GM12878 (cell line): ENCODE measurements around the gene PPP1R15A. TPM values are rescaled to one million over a fixed set of nuclear protein-coding genes. Genes with fewer than 3 reads are reported as not detected.

ENCODE experiments used
- ATAC-seq: fragments of 200-7000 bp; cut with Tn5 transposase; 3 replicates; pipeline ENCODE4 v1.9.1; 2020; ENCODE audit warnings: mild to moderate bottlenecking, moderate library complexity
- BruUV-seq: library from RNA; stranded (reverse); fragments of 400-500 nt; replicated peaks from 2 replicates; lab custom pipeline; 2021; lab: Mats Ljungman, UMichigan
- CTCF ChIA-PET: fragments of 300-600 bp; sonication (Branson Sonifier 250); formaldehyde crosslinking; extraction: SDS; loops from one replicate; lab custom pipeline; 2021; ENCODE audit warnings: inconsistent platforms; lab: Yijun Ruan, JAX
- POLR2A ChIA-PET: fragments of 350-600 bp; formaldehyde crosslinking; extraction: SDS; loops from one replicate; lab custom pipeline; 2021; ENCODE audit warnings: inconsistent platforms; lab: Charles Lee
- RAD21 ChIA-PET: fragments of 300-600 bp; sonication (Branson Sonifier 250); formaldehyde crosslinking; loops from one replicate; lab custom pipeline; 2023; ENCODE audit warnings: antibody characterized with exemption; ENCODE audit not compliant: unreplicated experiment; lab: Charles Lee
- SMC1A ChIA-PET: fragments of 300-600 bp; sonication (Branson Sonifier 250); formaldehyde crosslinking; loops from one replicate; lab custom pipeline; 2023; ENCODE audit not compliant: unreplicated experiment, uncharacterized antibody; lab: Charles Lee
- DNase-seq: peaks from one replicate; pipeline ENCODE4 v3.0.0-alpha.2; 2011; ENCODE audit warnings: low read depth, low spot score
- FAIRE-seq: peaks from 3 replicates; lab custom pipeline; 2011; peaks lifted over from hg19 to GRCh38; lab: Jason Lieb, UNC
- H2AFZ ChIP-seq: 2 replicates; pipeline ENCODE4 v1.6.0; 2011; ENCODE audit warnings: low read depth, low read length, control low read depth; ENCODE audit not compliant: control insufficient read depth
- H3K27ac ChIP-seq: 2 replicates; pipeline ENCODE4 v1.5.1; 2011; ENCODE audit warnings: control low read depth; ENCODE audit not compliant: control insufficient read depth, insufficient read depth
- H3K27me3 ChIP-seq, 2 experiments: replicated peaks in 1 of 2; 2 replicates each; pipeline versions ENCODE4 v1.6.0 to v1.6.1; 2011; ENCODE audit warnings: low read length in 1 of 2; ENCODE audit not compliant: control insufficient read depth in 2 of 2, insufficient read depth in 2 of 2
- H3K36me3 ChIP-seq, 2 experiments: 2 replicates each; pipeline ENCODE4 v1.5.1; 2011; ENCODE audit warnings: low read length in 1 of 2; ENCODE audit not compliant: control insufficient read depth in 2 of 2, insufficient read depth in 2 of 2
- H3K4me1 ChIP-seq: 2 replicates; pipeline ENCODE4 v1.6.1; 2011; ENCODE audit warnings: mild to moderate bottlenecking, low read length, moderate library complexity, mixed read lengths; ENCODE audit not compliant: control insufficient read depth, insufficient read depth
- H3K4me2 ChIP-seq: 2 replicates; pipeline ENCODE4 v1.6.0; 2011; ENCODE audit warnings: control low read depth; ENCODE audit not compliant: control insufficient read depth, insufficient read depth
- H3K4me3 ChIP-seq: fragments of 200-600 bp; sonication (generic); 2 replicates; pipeline ENCODE4 v1.5.1; 2016
- H3K79me2 ChIP-seq: 2 replicates; pipeline ENCODE4 v1.6.0; 2011; ENCODE audit warnings: low read length; ENCODE audit not compliant: control insufficient read depth, insufficient read depth
- H3K9ac ChIP-seq: 2 replicates; pipeline ENCODE4 v1.8.0; 2011; ENCODE audit warnings: low read length, control low read depth, mixed read lengths; ENCODE audit not compliant: control insufficient read depth, insufficient read depth
- H3K9me3 ChIP-seq: replicated peaks from 3 replicates; pipeline ENCODE4 v1.5.1; 2011; ENCODE audit warnings: mild to moderate bottlenecking, low read length; ENCODE audit not compliant: control insufficient read depth, insufficient read depth
- H4K20me1 ChIP-seq: 2 replicates; pipeline ENCODE4 v1.6.0; 2011; ENCODE audit not compliant: control insufficient read depth, insufficient read depth
- BACH1 ChIP-seq: fragments of 450-650 bp; IDR thresholded peaks from 2 replicates; pipeline ENCODE4 v1.6.1; 2017; ENCODE audit warnings: mild to moderate bottlenecking, borderline replicate concordance
- HDAC6 ChIP-seq: fragments of 200-600 bp; sonication (generic); IDR thresholded peaks from one replicate; pipeline ENCODE4 v1.8.0; 2017; ENCODE audit warnings: antibody characterized with exemption; ENCODE audit not compliant: unreplicated experiment
- IKZF1 ChIP-seq: fragments of 450-650 bp; conservative IDR thresholded peaks from 2 replicates; pipeline ENCODE4 v1.6.1; 2017; ENCODE audit warnings: antibody characterized with exemption, mild to moderate bottlenecking
- IKZF2 ChIP-seq, 2 experiments: fragments of 450-650 bp; IDR thresholded peaks; 2 replicates each; pipeline ENCODE4 v1.6.1; 2017; ENCODE audit warnings: mild to moderate bottlenecking in 2 of 2, moderate library complexity in 2 of 2
- MXI1 ChIP-seq: fragments of 150-350 bp; IDR thresholded peaks from 2 replicates; pipeline ENCODE4 v1.6.1; 2011; ENCODE audit warnings: low read depth, mild to moderate bottlenecking, inconsistent platforms, low read length, improper control_type of control experiment
- NBN ChIP-seq: fragments of 450-650 bp; IDR thresholded peaks from 2 replicates; pipeline ENCODE4 v1.6.1; 2016
- NR2C1 ChIP-seq: fragments of 450-650 bp; IDR thresholded peaks from 2 replicates; pipeline ENCODE4 v1.6.1; 2017; ENCODE audit warnings: antibody characterized with exemption, mild to moderate bottlenecking, moderate library complexity
- SIN3A ChIP-seq: IDR thresholded peaks from 2 replicates; pipeline ENCODE4 v1.6.1; 2012; ENCODE audit warnings: low read depth, low read length, improper control_type of control experiment
- SMAD5 ChIP-seq: IDR thresholded peaks from 2 replicates; pipeline ENCODE4 v1.6.1; 2016; ENCODE audit warnings: antibody characterized with exemption, low read depth
- SUPT20H ChIP-seq: IDR thresholded peaks from 2 replicates; pipeline ENCODE4 v1.6.1; 2011; ENCODE audit warnings: low read depth, mild to moderate bottlenecking, low read length, moderate library complexity, borderline replicate concordance; ENCODE audit not compliant: control insufficient read depth
- ZNF592 ChIP-seq: fragments of 450-650 bp; IDR thresholded peaks from 2 replicates; pipeline ENCODE4 v1.6.1; 2017; ENCODE audit warnings: mild to moderate bottlenecking, moderate library complexity
- WGBS: methylation state at CpG from one replicate; pipeline ENCODE4 v1.1.6; 2016; ENCODE audit warnings: low lambda C conversion rate; ENCODE audit not compliant: insufficient replicate concordance, insufficient coverage; ENCODE audit errors: missing lambda C conversion rate; 5-methylcytosine and 5-hydroxymethylcytosine counted together
- in situ Hi-C: fragments of 300-500 bp; cut with MboI; formaldehyde crosslinking; loops from 9 replicates; pipeline ENCODE4 v1.14.3; 2018; ENCODE audit warnings: mixed read lengths
- intact Hi-C: fragments of 100-400 bp; cut with micrococcal nuclease; formaldehyde crosslinking; loops from one replicate; pipeline ENCODE4 v1.14.2; 2022; ENCODE audit not compliant: unreplicated experiment
- polyA plus RNA-seq, 11 experiments: library from polyadenylated mRNA; depleted of rRNA in 4 of 11; unstranded in 6 of 11; stranded (reverse) in 5 of 11; fragments of >200 nt; fragmentation: Nextera tagmentation in 4 of 11; fragmentation: Illumina TruSeq in 1 of 11; extraction: Ambion mirVana in 4 of 11; extraction: Trizol in 1 of 11; gene quantifications; 1 replicate in 1 of 11; 2 replicates in 10 of 11; pipeline versions ENCODE4 v1.2.1 to v1.2.3, GENCODE V29; 2011 to 2016; ENCODE audit warnings: inconsistent platforms in 2 of 11, missing spikeins in 2 of 11, low read depth in 1 of 11
- total RNA-seq, 4 experiments: library from RNA; depleted of rRNA in 3 of 4; stranded (reverse); fragments of >200 nt in 3 of 4; fragmentation: Illumina TruSeq in 1 of 4; extraction: Trizol in 1 of 4; gene quantifications; 2 replicates each; pipeline versions ENCODE4 v1.2.1 to v1.2.3, GENCODE V29; 2013 to 2021
- TF ChIP-seq, protein P1 (sequence below): IDR thresholded peaks from 2 replicates; pipeline ENCODE4 v1.6.1; 2012; ENCODE audit warnings: low read depth, low read length, improper control_type of control experiment
- TF ChIP-seq, protein P2 (sequence below): fragments of 450-650 bp; IDR thresholded peaks from 2 replicates; pipeline ENCODE4 v1.6.1; 2017; ENCODE audit warnings: mild to moderate bottlenecking

PPP1R15A gene
- total and polyA plus RNA-seq, 10 of the 15 experiments (the other 5 are each of a cell fraction or from before 2014, with no cell fraction given) = 0.68 to 50.8 (median 27.7) TPM

GRCh38 chr19:48835734-48836088 lies 36.5 kb upstream of the PPP1R15A start (continued):
- TF ChIP-seq ZNF592 = peak; percentile 85
- TF ChIP-seq NR2C1 = peak; percentile 67
- TF ChIP-seq, protein P1, sequence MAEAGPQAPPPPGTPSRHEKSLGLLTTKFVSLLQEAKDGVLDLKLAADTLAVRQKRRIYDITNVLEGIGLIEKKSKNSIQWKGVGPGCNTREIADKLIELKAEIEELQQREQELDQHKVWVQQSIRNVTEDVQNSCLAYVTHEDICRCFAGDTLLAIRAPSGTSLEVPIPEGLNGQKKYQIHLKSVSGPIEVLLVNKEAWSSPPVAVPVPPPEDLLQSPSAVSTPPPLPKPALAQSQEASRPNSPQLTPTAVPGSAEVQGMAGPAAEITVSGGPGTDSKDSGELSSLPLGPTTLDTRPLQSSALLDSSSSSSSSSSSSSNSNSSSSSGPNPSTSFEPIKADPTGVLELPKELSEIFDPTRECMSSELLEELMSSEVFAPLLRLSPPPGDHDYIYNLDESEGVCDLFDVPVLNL = no peak

GRCh38 chr19:48836089-48837017 lies 35.9 kb upstream of the PPP1R15A start, which contains the start of gene HSD17B14:
Gene HSD17B14, minus strand, starts transcription at chr19:48836491. Its CDS starts 80 bp downstream, at chr19:48836411.
- intact Hi-C loops (loop anchor here (5.0 kb wide), 1 partner anchor 189 kb away; the partner anchor contains the start of gene CA11), in situ Hi-C loops (loop anchor here (5.0 kb wide), 2 partner anchors 39 to 189 kb away; partner anchors contain the start of gene CA11)
- no peaks in the 10 kb centered on the region for H3K79me2 ChIP-seq
- H3K36me3 ChIP-seq = no peaks in the 10 kb centered on the region
- peak within 1 kb of the TSS; percentile 69 for H3K4me2 ChIP-seq
- peak within 1 kb of the TSS; percentile 72 for H3K4me3 ChIP-seq
- H3K27ac ChIP-seq = peak within 1 kb of the TSS; percentile 67
- DNase-seq = no peak
- ChIA-PET RAD21 (interaction anchor here (0.8 to 2.9 kb wide), 13 partner anchors 10 to 191 kb away, joined by 3 to 33 read pairs (median 6); partner anchors contain the start of genes BCAT2, CA11, GYS1 and RUVBL2), CTCF (interaction anchor here (0.6 to 15.6 kb wide), 22 partner anchors 8 to 329 kb away, joined by 3 to 520 read pairs (median 4); partner anchors contain the start of genes BCAT2, CA11, FTL and GYS1), SMC1A (interaction anchor here (0.6 to 3.0 kb wide), 15 partner anchors 8 to 331 kb away, joined by 3 to 33 read pairs (median 4); no protein-coding TSS in a partner anchor), POLR2A (interaction anchor here (0.6 to 1.9 kb wide), 10 partner anchors 37 to 446 kb away, joined by 3 to 7 read pairs (median 4); partner anchors contain the start of gene PPP1R15A)
- 8% methylated on average over 33 of the region's 35 CpGs for WGBS
- no peaks in the 10 kb centered on the region for H4K20me1 ChIP-seq
- H3K9ac ChIP-seq = peak within 1 kb of the TSS; percentile 62
- peak within 1 kb of the TSS; percentile 79 for H2AFZ ChIP-seq
- FAIRE-seq = no peak
- peaks cover 15% of the 10 kb centered on the region for H3K4me1 ChIP-seq
- no TSS peak for BruUV-seq
- no peaks in the 10 kb centered on the region for H3K27me3 ChIP-seq
- ATAC-seq = peak; percentile 43
- H3K9me3 ChIP-seq = no peaks in the 10 kb centered on the region
- TF ChIP-seq SIN3A = 0 out of 2 replicates have a peak, but pooled peaks have one; percentile 4
- TF ChIP-seq SMAD5 = no peak
- no peak for TF ChIP-seq SUPT20H
- TF ChIP-seq NBN = 0 out of 2 replicates have a peak, but pooled peaks have one; percentile 15
- 0 out of 4 replicates have a peak, but pooled peaks of 1 of the 2 experiments have one; percentile 3 for TF ChIP-seq IKZF2 (IDR thresholded peaks at IDR 0.05)
- TF ChIP-seq BACH1 = 0 out of 2 replicates have a peak, but pooled peaks have one; percentile 5
- peak; percentile 1; the same call in 1 of the 2 replicates for TF ChIP-seq MXI1
- TF ChIP-seq IKZF1 = peak; percentile 40; the same call in 1 of the 2 replicates
- TF ChIP-seq, protein P2, sequence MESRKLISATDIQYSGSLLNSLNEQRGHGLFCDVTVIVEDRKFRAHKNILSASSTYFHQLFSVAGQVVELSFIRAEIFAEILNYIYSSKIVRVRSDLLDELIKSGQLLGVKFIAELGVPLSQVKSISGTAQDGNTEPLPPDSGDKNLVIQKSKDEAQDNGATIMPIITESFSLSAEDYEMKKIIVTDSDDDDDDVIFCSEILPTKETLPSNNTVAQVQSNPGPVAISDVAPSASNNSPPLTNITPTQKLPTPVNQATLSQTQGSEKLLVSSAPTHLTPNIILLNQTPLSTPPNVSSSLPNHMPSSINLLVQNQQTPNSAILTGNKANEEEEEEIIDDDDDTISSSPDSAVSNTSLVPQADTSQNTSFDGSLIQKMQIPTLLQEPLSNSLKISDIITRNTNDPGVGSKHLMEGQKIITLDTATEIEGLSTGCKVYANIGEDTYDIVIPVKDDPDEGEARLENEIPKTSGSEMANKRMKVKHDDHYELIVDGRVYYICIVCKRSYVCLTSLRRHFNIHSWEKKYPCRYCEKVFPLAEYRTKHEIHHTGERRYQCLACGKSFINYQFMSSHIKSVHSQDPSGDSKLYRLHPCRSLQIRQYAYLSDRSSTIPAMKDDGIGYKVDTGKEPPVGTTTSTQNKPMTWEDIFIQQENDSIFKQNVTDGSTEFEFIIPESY = no peak
- TF ChIP-seq HDAC6 = no peak
